ENCODE results near the gene FFAR1.

FFAR1 gene, protein sequence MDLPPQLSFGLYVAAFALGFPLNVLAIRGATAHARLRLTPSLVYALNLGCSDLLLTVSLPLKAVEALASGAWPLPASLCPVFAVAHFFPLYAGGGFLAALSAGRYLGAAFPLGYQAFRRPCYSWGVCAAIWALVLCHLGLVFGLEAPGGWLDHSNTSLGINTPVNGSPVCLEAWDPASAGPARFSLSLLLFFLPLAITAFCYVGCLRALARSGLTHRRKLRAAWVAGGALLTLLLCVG (N-terminal part only)

GRCh38 chr19:35347171-35347929 is at the start of gene FFAR1:
Gene FFAR1, plus strand, starts transcription at chr19:35347902. Its CDS starts 3,650 bp downstream, at chr19:35351552.
- no peak for FAIRE-seq
- DNase-seq (ENCODE audit: low spot score) = no peak

DNA sequence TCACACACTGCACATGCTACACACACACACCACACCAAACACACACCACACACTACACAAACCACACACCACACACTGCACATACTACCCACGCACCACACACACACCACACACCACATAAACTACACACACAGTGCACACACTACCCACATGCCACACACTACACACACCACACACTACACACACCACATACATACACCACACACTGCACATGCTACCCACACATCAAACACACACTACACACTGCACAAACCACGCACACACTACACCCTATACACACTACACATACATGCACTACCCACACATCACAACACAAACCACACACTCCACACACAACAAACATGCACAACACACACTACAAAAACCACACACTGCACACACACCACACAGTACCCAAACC is 49.8 kb upstream of the FFAR1 start:
- DNase-seq (ENCODE audit: low spot score) (no peak), FAIRE-seq (no peak)

- DNase-seq (ENCODE audit: low spot score) = no peak
- FAIRE-seq = no peak
Observed at GRCh38 chr19:35298561-35298972, 49.1 kb upstream of the FFAR1 start.

GRCh38 chr19:35299523-35300338 is 48.0 kb upstream of the FFAR1 start:
- FAIRE-seq (no peak), DNase-seq (ENCODE audit: low spot score) (no peak)

- FAIRE-seq (no peak), DNase-seq (ENCODE audit: low spot score) (no peak)
Observed at GRCh38 chr19:35300339-35300649, 47.4 kb upstream of the FFAR1 start.

GRCh38 chr19:35301961-35302360 is 45.7 kb upstream of the FFAR1 start:
- DNase-seq (ENCODE audit: low spot score) (no peak), FAIRE-seq (no peak)

DNA sequence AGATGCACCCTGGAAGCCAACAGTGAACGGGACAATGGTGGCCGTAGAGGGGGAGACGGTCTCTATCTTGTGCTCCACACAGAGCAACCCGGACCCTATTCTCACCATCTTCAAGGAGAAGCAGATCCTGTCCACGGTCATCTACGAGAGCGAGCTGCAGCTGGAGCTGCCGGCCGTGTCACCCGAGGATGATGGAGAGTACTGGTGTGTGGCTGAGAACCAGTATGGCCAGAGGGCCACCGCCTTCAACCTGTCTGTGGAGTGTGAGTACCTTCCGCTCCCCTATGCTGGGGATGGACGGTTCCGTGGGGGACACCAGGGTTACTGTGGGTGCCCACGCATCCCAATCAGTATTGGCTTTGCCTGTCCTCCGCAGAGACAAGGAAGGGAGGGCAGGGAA is 45.3 kb upstream of the FFAR1 start:
- DNase-seq (ENCODE audit: low spot score) (no peak), FAIRE-seq (no peak)

GRCh38 chr19:35303357-35303915 is 44.3 kb upstream of the FFAR1 start:
- FAIRE-seq (no peak), DNase-seq (ENCODE audit: low spot score) (no peak)

DNA sequence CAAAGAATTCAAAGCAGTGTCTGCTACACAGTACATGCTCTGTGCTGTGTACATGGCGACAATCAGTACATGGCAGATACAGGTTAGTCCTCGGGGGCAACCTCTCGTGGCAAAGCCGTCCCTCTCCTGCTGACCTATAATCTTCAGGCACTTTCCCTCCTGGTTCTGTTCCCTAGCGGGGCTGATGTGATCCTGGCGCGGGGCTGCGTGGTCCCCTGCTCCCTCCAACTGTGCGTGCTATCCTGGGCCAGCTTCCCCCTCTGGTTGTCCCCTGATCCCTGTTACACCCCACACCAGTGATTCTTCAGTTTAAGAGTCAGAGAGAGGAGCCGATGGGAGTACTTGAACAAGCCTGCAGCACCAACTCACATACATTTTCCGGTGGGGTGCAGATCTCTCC is 43.7 kb upstream of the FFAR1 start:
- FAIRE-seq = no peak
- no peak for DNase-seq (ENCODE audit: low spot score)

GRCh38 chr19:35305181-35305580 is 42.5 kb upstream of the FFAR1 start:
- DNase-seq (ENCODE audit: low spot score) (no peak), FAIRE-seq (no peak)

- FAIRE-seq (no peak), DNase-seq (ENCODE audit: low spot score) (no peak)
Observed at GRCh38 chr19:35306473-35307246, 41.0 kb upstream of the FFAR1 start.

- FAIRE-seq (no peak), DNase-seq (ENCODE audit: low spot score) (no peak)
Observed at GRCh38 chr19:35307931-35308330, 39.8 kb upstream of the FFAR1 start.

- DNase-seq (ENCODE audit: low spot score) (no peak), FAIRE-seq (no peak)
Observed at GRCh38 chr19:35308910-35309309, 38.8 kb upstream of the FFAR1 start.

GRCh38 chr19:35309481-35310279 is 38.0 kb upstream of the FFAR1 start:
- DNase-seq (ENCODE audit: low spot score) (no peak), FAIRE-seq (no peak)

- no peak for FAIRE-seq
- DNase-seq (ENCODE audit: low spot score) = no peak
Observed at GRCh38 chr19:35310331-35310730, 37.4 kb upstream of the FFAR1 start.

DNA sequence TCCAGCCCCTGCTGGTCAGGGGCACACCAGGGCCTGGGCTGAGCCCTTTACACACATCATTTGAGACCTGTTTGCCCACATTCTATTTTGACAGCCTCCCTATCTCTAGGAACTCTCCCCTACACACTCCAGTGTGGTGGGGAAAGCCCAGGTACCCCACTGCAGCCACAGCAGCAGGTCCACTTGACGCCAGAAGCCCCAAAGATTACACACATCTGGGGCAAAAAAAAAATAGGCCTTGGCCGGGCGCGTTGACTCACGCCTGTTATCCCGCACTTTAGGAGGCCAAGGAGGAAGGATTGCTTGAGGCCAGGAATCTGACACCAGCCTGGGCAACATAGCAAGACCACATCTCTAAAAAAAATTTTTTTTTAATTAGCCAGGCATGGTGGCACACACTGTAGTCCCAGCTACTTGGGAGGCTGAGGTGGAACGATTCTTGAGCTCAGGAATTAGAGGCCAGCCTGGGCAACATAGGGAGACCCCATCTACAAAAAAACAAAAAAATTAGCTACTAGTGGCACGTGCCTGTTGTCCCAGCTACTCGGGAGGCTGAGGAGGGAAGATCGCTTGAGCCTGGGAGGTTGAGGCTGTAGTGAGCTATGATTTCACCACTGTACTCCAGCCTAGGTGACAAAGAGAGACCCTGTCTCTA is 36.8 kb upstream of the FFAR1 start:
- DNase-seq (ENCODE audit: low spot score) (no peak), FAIRE-seq (no peak)

DNA sequence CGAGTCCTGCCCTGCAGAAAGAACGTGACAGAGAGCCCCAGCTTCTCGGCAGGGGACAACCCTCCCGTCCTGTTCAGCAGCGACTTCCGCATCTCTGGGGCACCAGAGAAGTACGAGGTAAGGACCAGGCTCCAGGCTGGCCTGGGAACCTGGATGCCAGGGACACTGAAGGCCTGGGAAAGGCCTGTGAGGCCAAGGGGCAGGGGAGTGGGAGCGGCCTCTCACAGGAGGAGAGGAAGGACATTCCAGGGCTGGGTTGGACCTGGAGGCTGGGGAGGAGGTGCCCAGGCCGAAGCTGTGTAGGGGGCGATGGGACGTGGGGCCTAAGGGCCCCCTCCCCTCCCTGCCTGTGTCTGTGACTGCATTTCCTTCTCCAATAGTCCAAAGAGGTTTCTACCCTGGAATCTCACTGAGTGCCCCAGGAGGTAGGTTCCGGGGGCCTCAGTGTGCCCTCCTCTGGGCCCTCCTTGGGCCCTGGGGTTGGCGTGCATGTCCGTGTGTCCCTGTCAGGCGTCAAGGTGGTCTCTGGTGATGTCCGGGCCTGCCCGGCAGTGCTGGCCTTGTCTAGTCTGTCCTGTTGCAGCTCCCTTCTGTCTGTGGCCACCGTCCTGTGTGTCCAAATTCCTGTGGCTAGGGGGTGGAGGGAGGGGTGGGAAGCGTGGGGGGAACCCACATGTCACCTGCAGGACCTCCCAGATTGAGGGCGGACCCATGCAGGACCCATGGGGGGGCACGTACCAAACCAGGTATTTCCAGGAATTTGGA is 35.6 kb upstream of the FFAR1 start:
- FAIRE-seq (no peak), DNase-seq (ENCODE audit: low spot score) (no peak)

- no peak for DNase-seq (ENCODE audit: low spot score)
- no peak for FAIRE-seq
Observed at GRCh38 chr19:35313587-35313986, 34.1 kb upstream of the FFAR1 start.

- FAIRE-seq = no peak
- DNase-seq (ENCODE audit: low spot score) = no peak
Observed at GRCh38 chr19:35314031-35314430, 33.7 kb upstream of the FFAR1 start.
